ENCODE data around the gene EPC2. TPM values are rescaled to one million over a fixed set of nuclear protein-coding genes. Genes with fewer than 3 reads are reported as not detected.

Gene EPC2
- total RNA-seq, 1 experiment from 2014 or later: 20.3 TPM

DNA sequence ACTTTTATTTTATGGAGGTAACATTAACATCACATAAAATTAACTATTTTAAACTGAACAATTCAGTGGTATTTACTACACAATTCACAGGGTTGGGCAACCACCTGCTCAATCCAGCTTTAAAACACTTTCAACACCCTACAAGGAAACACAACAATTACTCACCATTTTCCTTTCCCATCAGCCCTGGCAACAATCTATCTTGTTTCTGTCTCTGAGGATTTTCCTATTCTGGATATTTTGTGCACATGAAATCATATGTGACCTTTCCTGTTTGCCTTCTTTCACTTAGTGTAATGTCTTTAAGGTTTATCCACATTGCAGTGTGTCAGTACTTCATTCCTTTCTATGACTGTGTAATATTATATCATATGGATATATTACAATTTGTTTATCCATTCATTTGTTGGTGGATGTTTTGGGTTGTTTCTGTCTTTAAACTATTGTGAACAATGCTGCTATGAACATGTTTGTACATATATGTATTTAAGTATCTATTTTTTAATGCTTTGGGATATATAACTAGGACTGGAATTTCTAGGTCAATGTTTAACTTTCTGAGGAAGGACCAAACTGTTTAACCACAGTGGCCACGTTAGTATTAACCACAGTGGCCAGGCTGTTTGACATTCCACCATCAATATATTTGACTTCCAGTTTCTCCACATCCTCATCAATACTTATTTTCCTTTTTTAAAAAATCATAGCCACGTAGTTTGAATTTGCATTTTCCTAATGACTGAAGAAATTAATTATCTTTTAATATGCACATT, 158.1 kb downstream of the EPC2 start:
- no peak for TF ChIP-seq HMGA2 (CRISPR knock-in tag; IDR thresholded peaks at IDR 0.05)
- no peak for TF ChIP-seq RELA (CRISPR knock-in tag; IDR thresholded peaks at IDR 0.05; ENCODE audit: borderline replicate concordance)
- no peak for TF ChIP-seq GABPB1 (CRISPR knock-in tag; IDR thresholded peaks at IDR 0.05)
- no peak for TF ChIP-seq SMAD3 (CRISPR knock-in tag; IDR thresholded peaks at IDR 0.05; ENCODE audit: borderline replicate concordance)
- no peak for TF ChIP-seq OVOL2 (CRISPR knock-in tag; IDR thresholded peaks at IDR 0.05; ENCODE audit: borderline replicate concordance)
- no peak for TF ChIP-seq NR2C2 (CRISPR knock-in tag; IDR thresholded peaks at IDR 0.05)
- TF ChIP-seq, protein P1, sequence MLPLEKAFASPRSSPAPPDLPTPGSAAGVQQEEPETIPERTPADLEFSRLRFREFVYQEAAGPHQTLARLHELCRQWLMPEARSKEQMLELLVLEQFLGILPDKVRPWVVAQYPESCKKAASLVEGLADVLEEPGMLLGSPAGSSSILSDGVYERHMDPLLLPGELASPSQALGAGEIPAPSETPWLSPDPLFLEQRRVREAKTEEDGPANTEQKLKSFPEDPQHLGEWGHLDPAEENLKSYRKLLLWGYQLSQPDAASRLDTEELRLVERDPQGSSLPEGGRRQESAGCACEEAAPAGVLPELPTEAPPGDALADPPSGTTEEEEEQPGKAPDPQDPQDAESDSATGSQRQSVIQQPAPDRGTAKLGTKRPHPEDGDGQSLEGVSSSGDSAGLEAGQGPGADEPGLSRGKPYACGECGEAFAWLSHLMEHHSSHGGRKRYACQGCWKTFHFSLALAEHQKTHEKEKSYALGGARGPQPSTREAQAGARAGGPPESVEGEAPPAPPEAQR (CRISPR knock-in tag; IDR thresholded peaks at IDR 0.05): no peak
- TF ChIP-seq, protein P2, sequence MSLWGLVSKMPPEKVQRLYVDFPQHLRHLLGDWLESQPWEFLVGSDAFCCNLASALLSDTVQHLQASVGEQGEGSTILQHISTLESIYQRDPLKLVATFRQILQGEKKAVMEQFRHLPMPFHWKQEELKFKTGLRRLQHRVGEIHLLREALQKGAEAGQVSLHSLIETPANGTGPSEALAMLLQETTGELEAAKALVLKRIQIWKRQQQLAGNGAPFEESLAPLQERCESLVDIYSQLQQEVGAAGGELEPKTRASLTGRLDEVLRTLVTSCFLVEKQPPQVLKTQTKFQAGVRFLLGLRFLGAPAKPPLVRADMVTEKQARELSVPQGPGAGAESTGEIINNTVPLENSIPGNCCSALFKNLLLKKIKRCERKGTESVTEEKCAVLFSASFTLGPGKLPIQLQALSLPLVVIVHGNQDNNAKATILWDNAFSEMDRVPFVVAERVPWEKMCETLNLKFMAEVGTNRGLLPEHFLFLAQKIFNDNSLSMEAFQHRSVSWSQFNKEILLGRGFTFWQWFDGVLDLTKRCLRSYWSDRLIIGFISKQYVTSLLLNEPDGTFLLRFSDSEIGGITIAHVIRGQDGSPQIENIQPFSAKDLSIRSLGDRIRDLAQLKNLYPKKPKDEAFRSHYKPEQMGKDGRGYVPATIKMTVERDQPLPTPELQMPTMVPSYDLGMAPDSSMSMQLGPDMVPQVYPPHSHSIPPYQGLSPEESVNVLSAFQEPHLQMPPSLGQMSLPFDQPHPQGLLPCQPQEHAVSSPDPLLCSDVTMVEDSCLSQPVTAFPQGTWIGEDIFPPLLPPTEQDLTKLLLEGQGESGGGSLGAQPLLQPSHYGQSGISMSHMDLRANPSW (CRISPR knock-in tag; conservative IDR thresholded peaks at IDR 0.05; ENCODE audit: low read depth): no peak
- TF ChIP-seq, protein P3, sequence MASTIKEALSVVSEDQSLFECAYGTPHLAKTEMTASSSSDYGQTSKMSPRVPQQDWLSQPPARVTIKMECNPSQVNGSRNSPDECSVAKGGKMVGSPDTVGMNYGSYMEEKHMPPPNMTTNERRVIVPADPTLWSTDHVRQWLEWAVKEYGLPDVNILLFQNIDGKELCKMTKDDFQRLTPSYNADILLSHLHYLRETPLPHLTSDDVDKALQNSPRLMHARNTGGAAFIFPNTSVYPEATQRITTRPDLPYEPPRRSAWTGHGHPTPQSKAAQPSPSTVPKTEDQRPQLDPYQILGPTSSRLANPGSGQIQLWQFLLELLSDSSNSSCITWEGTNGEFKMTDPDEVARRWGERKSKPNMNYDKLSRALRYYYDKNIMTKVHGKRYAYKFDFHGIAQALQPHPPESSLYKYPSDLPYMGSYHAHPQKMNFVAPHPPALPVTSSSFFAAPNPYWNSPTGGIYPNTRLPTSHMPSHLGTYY (CRISPR knock-in tag; IDR thresholded peaks at IDR 0.05): no peak
- no peak for TF ChIP-seq ZNF219 (CRISPR knock-in tag; IDR thresholded peaks at IDR 0.05; ENCODE audit: borderline replicate concordance)
- TF ChIP-seq, protein P4, sequence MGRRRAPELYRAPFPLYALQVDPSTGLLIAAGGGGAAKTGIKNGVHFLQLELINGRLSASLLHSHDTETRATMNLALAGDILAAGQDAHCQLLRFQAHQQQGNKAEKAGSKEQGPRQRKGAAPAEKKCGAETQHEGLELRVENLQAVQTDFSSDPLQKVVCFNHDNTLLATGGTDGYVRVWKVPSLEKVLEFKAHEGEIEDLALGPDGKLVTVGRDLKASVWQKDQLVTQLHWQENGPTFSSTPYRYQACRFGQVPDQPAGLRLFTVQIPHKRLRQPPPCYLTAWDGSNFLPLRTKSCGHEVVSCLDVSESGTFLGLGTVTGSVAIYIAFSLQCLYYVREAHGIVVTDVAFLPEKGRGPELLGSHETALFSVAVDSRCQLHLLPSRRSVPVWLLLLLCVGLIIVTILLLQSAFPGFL (CRISPR knock-in tag; IDR thresholded peaks at IDR 0.05; ENCODE audit: borderline replicate concordance): no peak
- no peak for TF ChIP-seq FOXJ3 (CRISPR knock-in tag; IDR thresholded peaks at IDR 0.05; ENCODE audit: borderline replicate concordance)
- no peak for TF ChIP-seq SMAD4 (CRISPR knock-in tag; IDR thresholded peaks at IDR 0.05)
- no peaks in the 10 kb centered on the region for H3K4me1 Mint-ChIP-seq
- DNase-seq (ENCODE audit: low spot score) (no peak), ATAC-seq (no peak)
- ChIA-PET CTCF (no interaction called here), POLR2A (no interaction called here)
- peaks cover 17% of the 10 kb centered on the region for H3K9me3 Mint-ChIP-seq
- H3K36me3 Mint-ChIP-seq: peaks cover 7% of the 10 kb centered on the region
- no peak overlapping the region for H3K4me3 Mint-ChIP-seq
- H3K27me3 Mint-ChIP-seq (ENCODE audit: low read depth): no peaks in the 10 kb centered on the region
- no peak overlapping the region for H3K27ac Mint-ChIP-seq

DNA sequence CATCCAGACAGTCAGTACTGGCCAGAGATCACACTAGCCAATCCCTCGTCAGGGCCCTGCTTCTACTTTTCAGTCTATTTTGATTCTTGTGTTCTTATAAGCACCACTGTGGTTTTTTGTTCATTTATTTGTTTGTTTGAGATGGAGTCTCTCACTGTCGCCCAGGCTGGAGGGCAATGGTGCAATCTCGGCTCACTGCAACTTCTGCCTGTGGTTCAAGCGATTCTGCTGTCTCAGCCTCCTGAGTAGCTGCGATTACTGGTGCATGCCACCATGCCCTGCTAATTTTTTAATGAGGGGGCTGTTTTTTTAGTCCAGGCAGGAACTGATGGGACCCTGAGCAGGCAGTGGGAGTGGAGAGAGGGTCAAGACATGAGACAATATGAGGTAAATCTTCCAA, 165.5 kb downstream of the EPC2 start:
- Mint-ChIP-seq H3K27me3 (ENCODE audit: low read depth) (peaks cover 4% of the 10 kb centered on the region), H3K36me3 (peaks cover 8% of the 10 kb centered on the region), H3K27ac (no peak overlapping the region), H3K4me3 (no peak overlapping the region), H3K9me3 (peaks cover 18% of the 10 kb centered on the region), H3K4me1 (peaks cover 47% of the 10 kb centered on the region)
- ChIA-PET CTCF (no interaction called here), POLR2A (no interaction called here)
- TF ChIP-seq CBFB (CRISPR knock-in tag; IDR thresholded peaks at IDR 0.05; ENCODE audit: low read depth) (no peak), GRHL2 (CRISPR knock-in tag; IDR thresholded peaks at IDR 0.05; ENCODE audit: insufficient replicate concordance, severe bottlenecking) (no peak)
- TF ChIP-seq, protein P5, sequence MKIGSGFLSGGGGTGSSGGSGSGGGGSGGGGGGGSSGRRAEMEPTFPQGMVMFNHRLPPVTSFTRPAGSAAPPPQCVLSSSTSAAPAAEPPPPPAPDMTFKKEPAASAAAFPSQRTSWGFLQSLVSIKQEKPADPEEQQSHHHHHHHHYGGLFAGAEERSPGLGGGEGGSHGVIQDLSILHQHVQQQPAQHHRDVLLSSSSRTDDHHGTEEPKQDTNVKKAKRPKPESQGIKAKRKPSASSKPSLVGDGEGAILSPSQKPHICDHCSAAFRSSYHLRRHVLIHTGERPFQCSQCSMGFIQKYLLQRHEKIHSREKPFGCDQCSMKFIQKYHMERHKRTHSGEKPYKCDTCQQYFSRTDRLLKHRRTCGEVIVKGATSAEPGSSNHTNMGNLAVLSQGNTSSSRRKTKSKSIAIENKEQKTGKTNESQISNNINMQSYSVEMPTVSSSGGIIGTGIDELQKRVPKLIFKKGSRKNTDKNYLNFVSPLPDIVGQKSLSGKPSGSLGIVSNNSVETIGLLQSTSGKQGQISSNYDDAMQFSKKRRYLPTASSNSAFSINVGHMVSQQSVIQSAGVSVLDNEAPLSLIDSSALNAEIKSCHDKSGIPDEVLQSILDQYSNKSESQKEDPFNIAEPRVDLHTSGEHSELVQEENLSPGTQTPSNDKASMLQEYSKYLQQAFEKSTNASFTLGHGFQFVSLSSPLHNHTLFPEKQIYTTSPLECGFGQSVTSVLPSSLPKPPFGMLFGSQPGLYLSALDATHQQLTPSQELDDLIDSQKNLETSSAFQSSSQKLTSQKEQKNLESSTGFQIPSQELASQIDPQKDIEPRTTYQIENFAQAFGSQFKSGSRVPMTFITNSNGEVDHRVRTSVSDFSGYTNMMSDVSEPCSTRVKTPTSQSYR (CRISPR knock-in tag; IDR thresholded peaks at IDR 0.05): no peak
- TF ChIP-seq, protein P6, sequence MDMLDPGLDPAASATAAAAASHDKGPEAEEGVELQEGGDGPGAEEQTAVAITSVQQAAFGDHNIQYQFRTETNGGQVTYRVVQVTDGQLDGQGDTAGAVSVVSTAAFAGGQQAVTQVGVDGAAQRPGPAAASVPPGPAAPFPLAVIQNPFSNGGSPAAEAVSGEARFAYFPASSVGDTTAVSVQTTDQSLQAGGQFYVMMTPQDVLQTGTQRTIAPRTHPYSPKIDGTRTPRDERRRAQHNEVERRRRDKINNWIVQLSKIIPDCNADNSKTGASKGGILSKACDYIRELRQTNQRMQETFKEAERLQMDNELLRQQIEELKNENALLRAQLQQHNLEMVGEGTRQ (CRISPR knock-in tag; IDR thresholded peaks at IDR 0.05): no peak
- TF ChIP-seq, protein P4 (CRISPR knock-in tag; IDR thresholded peaks at IDR 0.05; ENCODE audit: borderline replicate concordance): no peak
- ATAC-seq (no peak), DNase-seq (ENCODE audit: low spot score) (no peak)

All from WTC11 (cell line).